C4-2B (cell line): ENCODE results near the gene JAK2.

Experiments
- CTCF ChIP-seq: fragments of 450-650 bp; conservative IDR thresholded peaks from 2 replicates; pipeline ENCODE4 v1.5.1; 2017; ENCODE audit warnings: mild to moderate bottlenecking
- ZFX ChIP-seq: fragments of 450-650 bp; IDR thresholded peaks from 2 replicates; pipeline ENCODE4 v1.6.1; 2017

GRCh38 chr9:4938496-4938895 is 46.6 kb upstream of the JAK2 start:
- TF ChIP-seq CTCF (no peak), ZFX (no peak)
